GM08714 (cell line): ENCODE data around the gene ANLN.

Source experiments
- H3K4me3 ChIP-seq: fragments of 200-500 bp; sonication (Bioruptor generic); 2 replicates; pipeline ENCODE4 v1.5.1; 2014; ENCODE audit warnings: mild to moderate bottlenecking, low read length, inconsistent platforms
- ZNF274 ChIP-seq: IDR thresholded peaks from 2 replicates; pipeline ENCODE4 v1.6.1; 2012; ENCODE audit warnings: mild to moderate bottlenecking, low read depth, low read length

ANLN gene

GRCh38 chr7:36409180-36409579 is 19.5 kb downstream of the ANLN start:
- H3K4me3 ChIP-seq, result no peak overlapping the region
- no peak for TF ChIP-seq ZNF274

GRCh38 chr7:36415144-36415543 is 25.5 kb downstream of the ANLN start:
- TF ChIP-seq ZNF274, result no peak

GRCh38 chr7:36416251-36416650 is 26.6 kb downstream of the ANLN start:
- H3K4me3 ChIP-seq, result no peak overlapping the region
- TF ChIP-seq ZNF274, result no peak

More at GRCh38 chr7:36415144-36415543, 25.5 kb downstream of the ANLN start:
- H3K4me3 ChIP-seq, result no peak overlapping the region

- no peak overlapping the region for H3K4me3 ChIP-seq
- TF ChIP-seq ZNF274, result no peak
Measured at GRCh38 chr7:36420307-36420706, 30.6 kb downstream of the ANLN start.

- TF ChIP-seq ZNF274, result no peak
Measured at GRCh38 chr7:36422072-36422471, 32.4 kb downstream of the ANLN start.

GRCh38 chr7:36423633-36424032 is 34.0 kb downstream of the ANLN start:
- no peak for TF ChIP-seq ZNF274
- no peak overlapping the region for H3K4me3 ChIP-seq

More at GRCh38 chr7:36422072-36422471, 32.4 kb downstream of the ANLN start:
- no peak overlapping the region for H3K4me3 ChIP-seq

- TF ChIP-seq ZNF274, result no peak
Measured at GRCh38 chr7:36430186-36430585, 40.5 kb downstream of the ANLN start.

GRCh38 chr7:36430881-36431280 is 41.2 kb downstream of the ANLN start:
- H3K4me3 ChIP-seq, result no peak overlapping the region
- TF ChIP-seq ZNF274, result no peak

More at GRCh38 chr7:36430186-36430585, 40.5 kb downstream of the ANLN start:
- H3K4me3 ChIP-seq, result no peak overlapping the region

- no peak for TF ChIP-seq ZNF274
- no peak overlapping the region for H3K4me3 ChIP-seq
Measured at GRCh38 chr7:36438211-36438610, 48.5 kb downstream of the ANLN start.

- TF ChIP-seq ZNF274, result no peak
- H3K4me3 ChIP-seq, result no peak overlapping the region
Measured at GRCh38 chr7:36439624-36440023, 50.0 kb downstream of the ANLN start.

- no peak for TF ChIP-seq ZNF274
- H3K4me3 ChIP-seq, result no peak overlapping the region
Measured at GRCh38 chr7:36440880-36441279, 51.2 kb downstream of the ANLN start.

- H3K4me3 ChIP-seq, result no peak overlapping the region
Measured at GRCh38 chr7:36441344-36442022, 51.8 kb downstream of the ANLN start.

GRCh38 chr7:36448781-36449379 is 59.2 kb downstream of the ANLN start:
- no peak for TF ChIP-seq ZNF274
- H3K4me3 ChIP-seq, result no peak overlapping the region

More at GRCh38 chr7:36441344-36442022, 51.8 kb downstream of the ANLN start:
- no peak for TF ChIP-seq ZNF274

- no peak for TF ChIP-seq ZNF274
Measured at GRCh38 chr7:36449685-36450084, 60.0 kb downstream of the ANLN start.

GRCh38 chr7:36453769-36454168 is 64.1 kb downstream of the ANLN start:
- TF ChIP-seq ZNF274, result no peak
- H3K4me3 ChIP-seq, result no peak overlapping the region

More at GRCh38 chr7:36449685-36450084, 60.0 kb downstream of the ANLN start:
- no peak overlapping the region for H3K4me3 ChIP-seq
